GM21786 (cell line): ENCODE measurements around the gene WNT11.

Experiments used
- ATAC-seq: cut with Tn5 transposase; IDR thresholded peaks from one replicate; pipeline ENCODE4 v1.9.1; 2021; ENCODE audit not compliant: unreplicated experiment

WNT11 gene

GRCh38 chr11:76238551-76238950 lies 32.2 kb upstream of the WNT11 start:
- no peak for ATAC-seq

DNA sequence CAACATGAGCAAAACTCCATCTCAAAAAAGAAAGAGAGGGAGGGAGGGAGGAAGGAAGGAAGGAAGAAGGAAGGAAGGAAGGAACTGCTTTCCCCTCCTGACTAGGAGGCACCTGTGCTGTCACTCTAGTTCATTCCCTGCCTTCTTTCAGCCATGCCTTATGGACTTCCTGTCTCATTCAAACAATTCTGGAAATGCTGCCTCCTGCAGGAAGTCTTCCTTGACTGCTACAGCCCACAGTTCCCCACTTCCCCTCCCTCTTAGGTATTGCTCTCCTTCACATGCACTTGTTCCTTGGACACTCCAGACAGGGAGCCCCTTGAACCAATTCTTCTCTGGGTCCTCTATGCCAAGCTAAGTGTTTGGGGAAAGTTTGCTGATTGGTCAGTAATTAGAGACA lies 31.6 kb upstream of the WNT11 start:
- no peak for ATAC-seq

GRCh38 chr11:76237000-76237649 lies 30.8 kb upstream of the WNT11 start:
- no peak for ATAC-seq

GRCh38 chr11:76236092-76236999 lies 30.0 kb upstream of the WNT11 start:
- no peak for ATAC-seq

DNA sequence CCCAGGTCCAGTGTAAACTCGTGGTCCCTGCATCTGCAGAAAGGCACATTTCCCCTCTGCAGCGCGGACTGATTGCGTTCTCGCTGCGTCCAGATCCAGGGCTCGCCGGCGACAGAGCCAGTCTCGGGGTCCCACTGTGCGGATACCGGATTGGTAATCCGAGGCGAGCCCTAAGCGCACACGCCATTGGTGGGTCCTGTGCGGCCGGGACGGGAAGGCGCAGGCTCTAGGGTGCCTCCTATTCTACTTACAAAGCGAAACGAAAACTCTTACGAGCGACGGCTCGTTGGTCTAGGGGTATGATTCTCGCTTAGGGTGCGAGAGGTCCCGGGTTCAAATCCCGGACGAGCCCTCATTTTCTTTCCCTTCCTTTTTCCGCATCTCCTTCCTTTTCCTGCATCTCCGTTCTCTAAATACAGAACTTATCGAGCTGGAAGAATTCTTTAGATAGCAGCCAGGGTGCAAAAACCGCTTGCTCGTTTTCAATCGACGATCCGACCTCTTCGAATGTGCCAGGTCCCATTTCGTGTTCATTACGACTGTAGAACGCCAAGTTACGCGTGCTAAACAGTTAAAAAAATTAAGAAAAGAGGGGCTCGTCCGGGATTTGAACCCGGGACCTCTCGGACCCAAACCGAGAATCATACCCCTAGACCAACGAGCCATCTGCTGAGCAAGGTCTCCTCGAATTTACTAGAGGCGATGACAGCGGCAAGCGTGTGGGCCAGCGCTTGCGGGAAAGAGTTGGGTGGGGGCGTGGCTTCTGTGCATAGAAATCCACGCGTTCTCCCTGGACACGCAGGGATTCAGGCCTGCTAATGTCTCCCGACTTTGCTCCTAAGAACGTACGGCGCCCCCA lies 29.2 kb upstream of the WNT11 start:
- ATAC-seq, result peak; percentile 54

- ATAC-seq, result peak; percentile 34
These were observed 28.3 kb upstream of the WNT11 start for GRCh38 chr11:76234416-76235232.

- no peak for ATAC-seq
These were observed 27.7 kb upstream of the WNT11 start for GRCh38 chr11:76234021-76234415.

- no peak for ATAC-seq
These were observed 27.1 kb upstream of the WNT11 start for GRCh38 chr11:76233196-76233921.

- ATAC-seq, result peak; percentile 30
These were observed 25.8 kb upstream of the WNT11 start for GRCh38 chr11:76232026-76232665.

GRCh38 chr11:76231121-76231738 lies 24.9 kb upstream of the WNT11 start:
- no peak for ATAC-seq

- ATAC-seq, result no peak
These were observed 24.1 kb upstream of the WNT11 start for GRCh38 chr11:76230392-76230791.

- ATAC-seq, result no peak
These were observed 23.5 kb upstream of the WNT11 start for GRCh38 chr11:76229690-76230240.

GRCh38 chr11:76228875-76229149 lies 22.5 kb upstream of the WNT11 start:
- ATAC-seq, result no peak

- no peak for ATAC-seq
These were observed 22.0 kb upstream of the WNT11 start for GRCh38 chr11:76228071-76228874.

DNA sequence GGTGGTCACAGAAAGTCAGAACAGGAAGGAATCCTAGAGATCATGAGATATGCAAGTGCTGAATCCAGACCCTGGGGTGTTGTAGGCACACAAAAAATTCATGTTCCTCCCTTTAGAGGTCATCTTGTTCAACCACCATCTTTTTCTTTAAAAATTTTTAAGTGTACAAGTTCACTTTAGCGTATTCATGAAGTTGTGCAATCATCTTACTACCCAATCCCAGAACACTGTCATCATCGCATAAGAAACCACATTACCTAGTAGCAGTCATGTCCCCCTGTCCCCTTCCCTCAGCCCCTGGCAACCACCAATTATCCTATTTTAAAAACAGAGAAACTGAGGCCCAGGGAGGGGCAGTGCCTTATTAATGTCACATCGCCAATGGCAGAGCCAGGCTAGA lies 20.3 kb upstream of the WNT11 start:
- ATAC-seq, result no peak

GRCh38 chr11:76225122-76225611 lies 18.9 kb upstream of the WNT11 start:
- no peak for ATAC-seq

GRCh38 chr11:76224461-76225121 lies 18.3 kb upstream of the WNT11 start:
- ATAC-seq, result no peak
